ENCODE measurements around the gene BBS1.
"Not testable (repeated sequence)": the region's sequence is repeated elsewhere in the genome, so short reads cannot be mapped to it uniquely, and the experiment has no call there.

Gene BBS1

GRCh38 chr11:66524304-66525040 lies 14.0 kb downstream of the BBS1 start:
- DNase-seq (ENCODE audit: low read depth): no peak

GRCh38 chr11:66529069-66529468 lies 18.6 kb downstream of the BBS1 start:
- DNase-seq (ENCODE audit: low read depth): no peak

- DNase-seq (ENCODE audit: low read depth): no peak
Observed at GRCh38 chr11:66529655-66530054, 19.2 kb downstream of the BBS1 start.

GRCh38 chr11:66530927-66531709 lies 20.7 kb downstream of the BBS1 start:
- DNase-seq (ENCODE audit: low read depth): no peak

GRCh38 chr11:66531841-66532240 lies 21.4 kb downstream of the BBS1 start:
- no peak for DNase-seq (ENCODE audit: low read depth)

- no peak for DNase-seq (ENCODE audit: low read depth)
Observed at GRCh38 chr11:66532784-66533183, 22.3 kb downstream of the BBS1 start.

GRCh38 chr11:66539170-66539869 lies 28.9 kb downstream of the BBS1 start:
- no peak for DNase-seq (ENCODE audit: low read depth)

GRCh38 chr11:66539870-66540213 lies 29.4 kb downstream of the BBS1 start:
- DNase-seq (ENCODE audit: low read depth): no peak

- not testable (repeated sequence) for DNase-seq (ENCODE audit: low read depth)
Observed at GRCh38 chr11:66540598-66540997, 30.2 kb downstream of the BBS1 start.

- DNase-seq (ENCODE audit: low read depth): no peak
Observed at GRCh38 chr11:66541892-66542291, 31.5 kb downstream of the BBS1 start.

GRCh38 chr11:66542362-66542761 lies 31.9 kb downstream of the BBS1 start:
- no peak for DNase-seq (ENCODE audit: low read depth)

- peak; percentile 26 for DNase-seq (ENCODE audit: low read depth)
Observed at GRCh38 chr11:66543263-66544107, 33.0 kb downstream of the BBS1 start.

- DNase-seq (ENCODE audit: low read depth): not testable (repeated sequence)
Observed at GRCh38 chr11:66544952-66545351, 34.5 kb downstream of the BBS1 start.

GRCh38 chr11:66545701-66546367 lies 35.4 kb downstream of the BBS1 start, which contains the start of gene ZDHHC24:
ZDHHC24 (minus strand) TSS chr11:66546048; CDS start chr11:66546003, 45 bp downstream.
- peak; percentile 84 for DNase-seq (ENCODE audit: low read depth)

- no peak for DNase-seq (ENCODE audit: low read depth)
Observed at GRCh38 chr11:66546368-66546965, 36.0 kb downstream of the BBS1 start, which contains the start of gene ACTN3. ACTN3 (plus strand) TSS chr11:66546903; CDS start chr11:66546938, 35 bp downstream.

GRCh38 chr11:66546966-66547661 lies 36.7 kb downstream of the BBS1 start:
- DNase-seq (ENCODE audit: low read depth): no peak

- no peak for DNase-seq (ENCODE audit: low read depth)
Observed at GRCh38 chr11:66547662-66548009, 37.2 kb downstream of the BBS1 start.

- DNase-seq (ENCODE audit: low read depth): no peak
Observed at GRCh38 chr11:66548041-66548440, 37.6 kb downstream of the BBS1 start.

- no peak for DNase-seq (ENCODE audit: low read depth)
Observed at GRCh38 chr11:66548774-66549630, 38.6 kb downstream of the BBS1 start.
